ENCODE measurements around the gene KLF8.

Gene KLF8

DNA sequence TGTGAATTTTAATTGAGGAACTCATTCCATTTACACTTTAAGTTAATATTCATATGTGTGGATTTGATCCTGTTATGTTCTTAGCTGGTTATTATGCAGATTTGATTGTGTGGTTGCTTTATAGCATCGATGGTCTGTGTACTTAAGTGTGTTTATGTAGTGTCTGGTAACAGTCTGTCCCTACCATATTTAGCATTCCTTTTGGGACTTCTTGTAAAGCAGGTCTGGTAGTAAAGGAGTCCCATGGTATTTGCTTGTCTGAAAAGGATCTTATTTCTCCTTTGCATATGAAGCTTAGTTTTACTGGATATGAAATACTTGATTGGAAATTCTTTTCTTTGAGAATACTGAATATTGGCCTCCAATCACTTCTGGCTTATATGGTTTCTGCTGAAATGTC is 76.6 kb downstream of the KLF8 start:
- TF ChIP-seq, protein P1, sequence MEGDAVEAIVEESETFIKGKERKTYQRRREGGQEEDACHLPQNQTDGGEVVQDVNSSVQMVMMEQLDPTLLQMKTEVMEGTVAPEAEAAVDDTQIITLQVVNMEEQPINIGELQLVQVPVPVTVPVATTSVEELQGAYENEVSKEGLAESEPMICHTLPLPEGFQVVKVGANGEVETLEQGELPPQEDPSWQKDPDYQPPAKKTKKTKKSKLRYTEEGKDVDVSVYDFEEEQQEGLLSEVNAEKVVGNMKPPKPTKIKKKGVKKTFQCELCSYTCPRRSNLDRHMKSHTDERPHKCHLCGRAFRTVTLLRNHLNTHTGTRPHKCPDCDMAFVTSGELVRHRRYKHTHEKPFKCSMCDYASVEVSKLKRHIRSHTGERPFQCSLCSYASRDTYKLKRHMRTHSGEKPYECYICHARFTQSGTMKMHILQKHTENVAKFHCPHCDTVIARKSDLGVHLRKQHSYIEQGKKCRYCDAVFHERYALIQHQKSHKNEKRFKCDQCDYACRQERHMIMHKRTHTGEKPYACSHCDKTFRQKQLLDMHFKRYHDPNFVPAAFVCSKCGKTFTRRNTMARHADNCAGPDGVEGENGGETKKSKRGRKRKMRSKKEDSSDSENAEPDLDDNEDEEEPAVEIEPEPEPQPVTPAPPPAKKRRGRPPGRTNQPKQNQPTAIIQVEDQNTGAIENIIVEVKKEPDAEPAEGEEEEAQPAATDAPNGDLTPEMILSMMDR (IDR thresholded peaks at IDR 0.05; ENCODE audit: low read depth, low read length) = no peak
- DNase-seq (ENCODE audit: extremely low read depth, low read depth) = no peak

DNA sequence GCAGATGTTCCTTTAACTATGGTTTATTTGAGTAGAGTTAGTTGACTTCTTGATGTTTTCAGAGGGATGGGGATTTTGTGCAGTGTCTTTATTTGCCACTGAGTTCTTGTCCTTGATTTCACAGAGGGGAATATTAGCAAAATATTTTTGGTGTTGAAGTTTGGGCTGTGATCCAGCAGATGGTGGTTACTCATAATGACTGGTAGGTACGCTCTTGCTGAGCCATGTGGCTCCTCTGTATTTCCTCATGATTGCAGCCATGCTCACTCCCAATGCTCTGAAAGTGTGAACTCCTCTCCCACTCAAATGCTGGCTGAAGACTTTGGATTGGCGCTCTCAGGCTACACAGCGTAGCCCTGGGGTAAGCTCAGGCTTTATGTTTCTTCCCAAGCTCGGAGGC is 77.7 kb downstream of the KLF8 start:
- TF ChIP-seq, protein P1 (IDR thresholded peaks at IDR 0.05; ENCODE audit: low read depth, low read length) = no peak
- no peak for DNase-seq (ENCODE audit: extremely low read depth, low read depth)

DNA sequence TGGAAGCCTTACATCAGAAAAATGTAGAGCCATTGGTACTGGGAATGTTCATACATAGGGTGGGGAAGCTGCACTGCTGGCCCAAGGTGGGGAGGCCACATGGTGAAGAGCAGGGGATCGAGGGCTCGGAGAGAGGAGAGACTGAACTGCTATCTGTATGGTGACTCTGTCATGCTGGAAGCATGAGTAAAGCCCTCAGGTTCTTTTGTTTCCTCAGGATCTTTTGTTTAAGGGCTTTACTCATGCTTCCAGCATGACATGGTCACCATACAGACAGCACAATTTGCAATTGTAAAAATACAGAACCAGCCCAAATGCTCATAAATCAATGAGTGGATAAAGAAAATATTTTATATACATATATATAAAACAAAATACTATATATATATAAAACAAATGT is 78.4 kb downstream of the KLF8 start:
- TF ChIP-seq, protein P1 (IDR thresholded peaks at IDR 0.05; ENCODE audit: low read depth, low read length) = no peak
- DNase-seq (ENCODE audit: extremely low read depth, low read depth) = no peak

DNA sequence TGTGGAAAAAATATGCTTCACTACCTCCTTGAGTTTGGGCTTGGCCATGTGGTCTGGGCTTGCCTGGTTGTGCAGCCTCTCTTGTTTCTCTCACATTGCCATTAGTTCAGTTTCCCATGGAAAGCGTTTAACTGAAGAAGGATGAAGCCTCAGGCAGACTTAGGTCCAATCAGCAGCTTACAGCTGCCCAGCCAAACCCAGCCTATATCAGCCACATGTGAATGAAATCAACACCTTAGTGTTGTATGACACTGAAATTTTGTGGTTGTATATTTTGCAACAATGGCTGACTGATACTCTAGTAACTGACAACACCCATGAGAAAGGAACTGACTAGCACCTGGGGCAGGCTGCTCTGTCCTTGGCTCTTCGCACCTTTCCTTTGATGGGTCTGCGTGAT is 81.2 kb downstream of the KLF8 start:
- TF ChIP-seq, protein P1 (IDR thresholded peaks at IDR 0.05; ENCODE audit: low read depth, low read length) = no peak
- no peak for DNase-seq (ENCODE audit: extremely low read depth, low read depth)

DNA sequence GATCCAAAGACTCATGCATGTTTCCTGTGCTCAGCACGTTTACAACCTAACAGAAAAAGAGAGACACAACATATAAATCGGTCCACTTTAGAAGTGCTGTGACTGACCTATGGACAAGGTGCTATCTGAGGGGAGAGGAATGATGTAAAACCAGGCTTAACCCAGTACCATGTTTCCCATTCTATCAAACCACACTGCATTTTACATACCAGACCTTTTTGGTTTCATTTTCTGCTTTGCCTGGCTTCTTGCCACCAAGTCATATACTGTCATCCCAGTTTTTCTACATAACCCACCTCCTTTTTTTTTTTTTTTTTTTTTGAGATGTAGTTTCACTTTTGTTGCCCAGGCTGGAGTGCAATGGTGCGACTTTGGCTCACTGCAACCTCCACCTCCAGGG is 82.2 kb downstream of the KLF8 start:
- TF ChIP-seq, protein P1 (IDR thresholded peaks at IDR 0.05; ENCODE audit: low read depth, low read length) = no peak
- DNase-seq (ENCODE audit: extremely low read depth, low read depth) = no peak

DNA sequence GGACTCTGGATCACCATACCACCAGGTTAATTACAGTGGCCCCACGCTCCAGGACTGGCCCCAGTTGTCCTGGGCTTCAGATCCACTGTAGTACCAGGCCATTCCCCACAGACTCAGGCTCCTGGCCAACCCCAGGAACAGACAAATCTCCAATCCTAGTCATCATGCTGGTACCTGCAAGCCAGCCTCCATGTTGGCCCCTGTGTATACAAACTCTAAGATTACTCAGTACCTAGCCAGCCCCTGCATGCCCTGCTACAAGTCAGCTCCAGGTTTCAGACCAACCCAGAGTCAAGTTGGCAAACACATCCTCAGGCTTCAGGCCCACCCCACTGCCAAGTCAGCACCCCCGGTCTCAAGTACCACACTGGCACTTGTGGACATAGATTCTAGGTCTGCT is 85.9 kb downstream of the KLF8 start:
- DNase-seq (ENCODE audit: extremely low read depth, low read depth) = no peak
- TF ChIP-seq, protein P1 (IDR thresholded peaks at IDR 0.05; ENCODE audit: low read depth, low read length) = no peak

DNA sequence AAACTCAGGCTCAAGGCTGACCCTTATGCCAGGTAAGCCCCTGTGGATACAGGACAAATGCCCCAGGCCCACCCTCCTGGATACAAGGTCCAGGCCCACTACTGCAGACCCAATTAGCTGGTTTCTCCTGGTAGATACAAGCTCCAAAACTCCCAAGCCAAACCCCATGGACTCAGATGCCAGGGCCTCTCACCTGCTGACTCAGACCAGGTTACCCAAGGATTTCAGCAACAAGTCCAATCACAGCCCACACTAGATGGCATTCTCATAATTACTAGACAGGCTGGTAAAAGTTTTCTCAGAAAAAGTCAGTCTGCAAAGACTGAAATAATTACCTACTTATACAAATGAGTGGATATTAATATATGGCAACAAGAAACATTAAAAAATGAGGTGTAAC is 87.0 kb downstream of the KLF8 start:
- no peak for DNase-seq (ENCODE audit: extremely low read depth, low read depth)
- TF ChIP-seq, protein P1 (IDR thresholded peaks at IDR 0.05; ENCODE audit: low read depth, low read length) = no peak
